HG03342 (cell line): ENCODE data around the gene MPG.
"Not testable (repeated sequence)": the region's sequence is repeated elsewhere in the genome, so short reads cannot be mapped to it uniquely, and the experiment has no call there.

Experiments used
- ATAC-seq: cut with Tn5 transposase; IDR thresholded peaks from one replicate; pipeline ENCODE4 v1.9.1; 2021; ENCODE audit warnings: mild to moderate bottlenecking, moderate library complexity; ENCODE audit not compliant: unreplicated experiment

Gene MPG

GRCh38 chr16:106623-107324 is 28.7 kb downstream of the MPG start:
- no peak for ATAC-seq

GRCh38 chr16:112153-112840 is 34.3 kb downstream of the MPG start:
- ATAC-seq, result no peak

DNA sequence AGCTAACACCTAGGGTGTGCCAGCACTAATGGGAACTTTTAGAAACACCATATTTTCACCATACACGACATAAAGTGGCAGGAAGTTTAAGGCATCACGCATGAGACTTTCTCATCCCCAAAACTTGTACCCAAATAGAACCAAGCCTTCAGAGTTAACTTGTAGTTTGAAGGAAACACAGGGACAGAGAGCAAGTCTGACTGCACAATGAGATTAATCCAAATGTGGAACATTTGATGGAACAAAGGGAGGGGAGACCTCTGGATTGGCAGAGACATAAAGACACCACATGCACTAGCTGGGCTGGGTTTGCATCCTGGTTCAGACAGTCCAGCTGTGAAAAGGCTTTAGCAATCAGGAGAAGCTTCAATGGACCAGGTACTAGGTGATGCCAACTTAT is 36.3 kb downstream of the MPG start:
- no peak for ATAC-seq

DNA sequence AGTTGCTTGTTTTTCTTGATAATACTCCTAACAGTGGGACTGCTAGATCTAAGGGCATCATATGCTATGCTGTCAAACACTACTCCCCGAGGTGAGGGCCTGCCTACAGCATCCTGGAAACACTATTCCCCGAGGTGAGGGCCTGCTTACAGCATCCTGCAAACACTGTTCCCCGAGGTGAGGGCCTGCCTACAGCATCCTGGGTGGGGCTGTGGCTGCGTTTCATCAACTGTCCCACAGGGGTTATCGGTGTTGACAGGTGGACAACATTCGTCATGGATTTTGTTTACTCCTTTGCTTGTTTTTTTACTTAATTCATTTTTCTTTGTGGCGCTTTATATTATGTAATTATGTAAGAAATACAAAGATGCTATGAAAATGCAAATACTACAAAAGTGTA is 38.0 kb downstream of the MPG start:
- no peak for ATAC-seq

- ATAC-seq, result no peak
Measured at GRCh38 chr16:117379-118365, 39.6 kb downstream of the MPG start.

GRCh38 chr16:118857-119256 is 40.8 kb downstream of the MPG start:
- ATAC-seq, result no peak

DNA sequence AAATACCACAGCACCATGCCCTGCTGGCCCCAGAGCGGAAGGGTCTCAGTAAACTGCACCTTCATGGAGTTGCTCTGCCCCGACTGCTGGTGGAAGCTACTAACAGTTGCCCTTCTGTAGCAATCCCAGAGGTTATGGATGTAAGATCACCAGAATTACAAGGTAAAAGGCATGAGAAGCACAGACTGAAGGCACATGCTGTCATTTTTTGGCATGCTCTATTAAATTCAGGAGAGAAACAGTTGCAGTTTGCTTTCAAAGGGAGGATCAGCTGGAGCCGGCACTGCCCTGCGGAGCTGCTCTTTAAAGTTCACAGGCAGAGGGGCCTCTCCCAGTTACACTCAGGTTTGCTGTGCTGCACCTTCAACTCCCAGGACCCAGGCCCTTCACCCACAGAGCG is 41.3 kb downstream of the MPG start:
- no peak for ATAC-seq

GRCh38 chr16:119835-120491 is 41.9 kb downstream of the MPG start:
- no peak for ATAC-seq

DNA sequence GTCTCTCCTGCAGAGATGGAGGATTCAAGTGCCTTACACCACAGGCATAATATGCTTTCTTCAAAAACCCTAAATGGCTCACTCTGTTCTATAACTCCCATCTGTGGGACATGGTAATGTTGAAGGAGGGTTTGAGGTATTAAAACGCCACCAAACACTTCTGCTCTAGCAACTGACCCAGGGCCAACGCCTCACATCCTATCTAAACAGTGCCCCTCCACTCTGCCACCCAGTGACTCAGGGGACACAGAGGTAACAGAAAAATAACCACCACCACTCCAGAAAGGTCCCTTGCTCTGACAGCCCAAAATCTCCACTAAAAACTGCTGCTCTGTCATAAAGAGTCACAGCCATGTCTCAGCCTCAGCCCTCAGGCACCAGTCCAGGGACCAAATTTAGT is 42.7 kb downstream of the MPG start:
- ATAC-seq, result no peak

DNA sequence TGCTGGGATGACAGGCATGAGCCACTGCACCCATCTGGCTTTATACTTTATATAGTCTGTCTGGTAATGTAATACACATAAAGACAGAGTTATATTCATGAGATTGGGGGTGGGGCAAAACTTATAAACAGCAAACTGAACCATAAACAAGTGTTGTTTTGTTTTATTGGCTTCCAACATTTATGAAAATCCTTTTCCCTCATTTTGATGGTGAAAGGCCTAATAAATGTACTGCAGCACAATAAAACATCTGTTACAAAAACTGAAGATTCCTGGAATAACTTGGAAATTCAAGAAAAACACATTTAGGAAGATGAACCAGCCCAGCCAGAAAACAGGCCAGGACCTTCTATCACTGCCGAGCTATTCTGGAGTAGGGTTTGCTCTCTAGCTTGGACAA is 44.3 kb downstream of the MPG start:
- no peak for ATAC-seq

DNA sequence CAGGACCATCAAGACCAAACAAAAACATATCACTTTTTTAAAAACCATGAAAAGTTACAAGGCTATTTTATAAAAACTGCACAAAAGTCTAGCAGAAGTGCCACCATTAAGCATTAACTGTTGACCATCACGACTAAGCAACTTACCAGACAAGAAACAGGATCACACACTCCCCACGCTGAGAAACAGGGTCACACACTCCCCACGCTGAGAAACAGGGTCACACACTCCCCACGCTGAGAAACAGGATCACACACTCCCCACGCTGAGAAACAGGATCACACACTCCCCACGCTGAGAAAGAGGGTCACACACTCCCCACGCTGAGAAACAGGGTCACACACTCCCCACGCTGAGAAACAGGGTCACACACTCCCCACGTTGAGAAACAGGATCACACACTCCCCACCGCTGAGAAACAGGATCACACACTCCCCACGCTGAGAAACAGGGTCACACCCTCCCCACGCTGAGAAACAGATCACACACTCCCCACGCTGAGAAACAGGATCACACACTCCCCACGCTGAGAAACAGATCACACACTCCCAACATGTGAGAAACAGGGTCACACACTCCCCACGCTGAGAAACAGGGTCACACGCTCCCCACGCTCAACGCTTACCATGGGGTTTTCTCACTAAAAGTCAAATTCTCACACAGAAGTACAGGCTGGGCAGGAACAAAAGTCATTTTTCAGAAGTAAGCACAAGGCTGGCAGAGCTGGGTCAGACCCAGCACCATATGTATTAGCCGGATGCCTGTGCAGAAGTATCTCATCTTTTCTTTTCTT is 45.7 kb downstream of the MPG start:
- not testable (repeated sequence) for ATAC-seq

GRCh38 chr16:125011-125410 is 47.0 kb downstream of the MPG start:
- no peak for ATAC-seq

DNA sequence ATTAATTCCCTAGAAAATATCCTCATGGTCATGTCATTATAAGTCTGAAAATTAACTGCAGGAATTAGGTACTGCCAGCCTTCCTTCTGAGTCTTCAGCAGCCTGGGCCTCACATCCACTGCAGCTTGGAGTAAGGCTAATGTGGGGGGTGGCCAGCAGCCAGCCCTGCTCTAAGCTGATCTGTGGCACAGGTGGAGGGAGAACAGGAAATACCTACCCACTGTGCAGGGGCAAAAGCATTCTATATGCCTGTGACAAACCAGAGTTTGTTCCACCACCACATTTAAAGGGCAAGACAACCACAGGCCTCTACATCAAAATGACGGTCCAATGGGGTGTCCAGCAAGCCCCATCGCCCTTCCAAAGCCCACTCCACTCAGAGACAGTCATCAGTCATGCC is 51.0 kb downstream of the MPG start:
- no peak for ATAC-seq

- no peak for ATAC-seq
Measured at GRCh38 chr16:130533-131173, 52.6 kb downstream of the MPG start.

DNA sequence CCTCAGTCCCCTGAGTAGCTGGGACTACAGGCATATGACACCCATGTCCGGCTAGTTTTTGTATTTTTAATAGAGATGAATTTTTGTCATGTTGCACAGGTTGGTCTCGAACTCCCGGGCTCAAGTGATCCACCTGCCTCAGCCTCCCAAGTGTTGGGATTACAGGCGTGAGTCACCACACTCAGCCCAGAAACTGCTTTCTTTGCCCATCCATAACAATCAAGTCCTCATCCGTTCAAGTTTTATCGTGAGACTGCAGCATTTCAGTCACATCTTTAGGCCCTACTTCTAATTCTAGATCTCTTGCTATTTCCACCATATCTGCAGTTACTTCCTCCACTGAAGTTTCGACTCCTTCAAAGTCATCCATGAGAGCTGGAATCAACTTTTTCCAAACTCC is 54.1 kb downstream of the MPG start:
- no peak for ATAC-seq

DNA sequence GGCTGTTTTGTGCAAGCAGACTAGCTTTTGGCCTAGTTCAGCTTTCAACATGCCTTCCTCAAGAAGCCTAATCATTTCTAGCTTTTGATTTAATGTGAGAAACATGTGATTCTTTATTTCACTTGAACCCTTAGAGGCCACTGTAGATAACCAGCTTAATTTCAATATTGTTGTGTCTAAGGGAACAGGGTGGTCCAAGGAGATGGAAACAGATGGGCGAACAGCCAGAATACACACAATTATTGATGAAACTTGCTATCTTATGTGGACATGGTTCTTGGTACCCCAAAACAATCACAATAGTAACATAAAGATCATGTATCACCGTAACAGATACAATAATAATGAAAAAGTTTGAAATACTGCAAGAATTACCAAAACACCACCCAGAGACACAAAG is 55.7 kb downstream of the MPG start:
- ATAC-seq, result no peak
